H1 (cell line): Measurements from ENCODE around the gene TMCC3. TPM values are rescaled to one million over a fixed set of nuclear protein-coding genes. Genes with fewer than 3 reads are reported as not detected.

Source experiments
- CBX5 ChIP-seq: fragments of 300-800, 300-1000 bp; sonication (generic); IDR thresholded peaks from 2 replicates; pipeline ENCODE4 v1.7.1; 2016; ENCODE audit warnings: antibody characterized with exemption, low read length, low read depth
- CHD2 ChIP-seq: IDR thresholded peaks from 2 replicates; pipeline ENCODE4 v1.6.1; 2012; ENCODE audit warnings: low read length, improper control_type of control experiment
- E2F6 ChIP-seq: IDR thresholded peaks from 2 replicates; pipeline ENCODE4 v1.6.1; 2012; ENCODE audit warnings: inconsistent platforms
- EGR1 ChIP-seq: IDR thresholded peaks from 2 replicates; pipeline ENCODE4 v1.6.1; 2011; ENCODE audit warnings: low read depth, low read length, borderline replicate concordance
- HDAC6 ChIP-seq: IDR thresholded peaks from one replicate; pipeline ENCODE4 v1.7.1; 2012; ENCODE audit warnings: low read depth, mild to moderate bottlenecking, inconsistent platforms, low read length, moderate library complexity
- JUND ChIP-seq: IDR thresholded peaks from 2 replicates; pipeline ENCODE4 v1.6.1; 2011; ENCODE audit warnings: mild to moderate bottlenecking, improper control_type of control experiment, low read length
- RAD21 ChIP-seq, 2 experiments: IDR thresholded peaks in 1 of 2; conservative IDR thresholded peaks in 1 of 2; 2 replicates each; pipeline ENCODE4 v1.6.1; 2011; ENCODE audit warnings: low read depth in 2 of 2, low read length in 2 of 2, improper control_type of control experiment in 1 of 2, inconsistent platforms in 1 of 2, mild to moderate bottlenecking in 1 of 2, moderate library complexity in 1 of 2
- SIRT6 ChIP-seq: IDR thresholded peaks from one replicate; pipeline ENCODE4 v1.7.1; 2012; ENCODE audit warnings: low read length, inconsistent platforms
- SP4 ChIP-seq: IDR thresholded peaks from 2 replicates; pipeline ENCODE4 v1.6.1; 2012; ENCODE audit warnings: low read length, inconsistent platforms
- polyA plus RNA-seq, 7 experiments: library from polyadenylated mRNA; depleted of rRNA in 3 of 7; stranded (reverse) in 5 of 7; unstranded in 2 of 7; fragments of >200 nt in 5 of 7; fragments of 200-250 nt in 2 of 7; gene quantifications; 1 replicate in 5 of 7; 2 replicates in 1 of 7; 4 replicates in 1 of 7; pipeline versions ENCODE4 v1.2.1 to v1.2.3, GENCODE V29; 2011 to 2013; ENCODE audit warnings: missing spikeins in 2 of 7, mixed read lengths in 2 of 7
- total RNA-seq: library from RNA; stranded (reverse); fragmentation: NEBNext Ultra II Directional; extraction: Animal tissue kit (Norgen Biotek cat#: 25700); gene quantifications from 2 replicates; pipeline ENCODE4 v1.2.1, GENCODE V29; 2021

The TMCC3 gene
- total and polyA plus RNA-seq, 2 of the 8 experiments (the other 6 are each of a cell fraction or from before 2014, with no cell fraction given) = 1.7 to 4.1 TPM

GRCh38 chr12:94531196-94531720, 119.1 kb downstream of the TMCC3 start (continued):
- TF ChIP-seq EGR1 (no peak), SIRT6 (no peak), JUND (no peak), SP4 (no peak), HDAC6 (no peak), RAD21 (IDR thresholded peaks at IDR 0.05 in 1 of 2, conservative IDR thresholded peaks at IDR 0.05 in 1 of 2; ENCODE audit: low read depth in 2 of 2, low read length in 2 of 2) (no peak), E2F6 (no peak), CHD2 (no peak), CBX5 (no peak)
